HK-2 (cell line): ENCODE data around the gene GGACT.

ENCODE experiments used
- DNase-seq: peaks from one replicate; pipeline ENCODE4 v3.0.0-alpha.2; 2018; ENCODE audit not compliant: unreplicated experiment

The GGACT gene

GRCh38 chr13:100547791-100548201 lies 40.8 kb downstream of the GGACT start:
- no peak for DNase-seq

GRCh38 chr13:100546713-100547405 lies 41.7 kb downstream of the GGACT start:
- no peak for DNase-seq

- no peak for DNase-seq
These were observed 42.9 kb downstream of the GGACT start for GRCh38 chr13:100545684-100546061.

- peak; percentile 26 for DNase-seq
These were observed 43.5 kb downstream of the GGACT start for GRCh38 chr13:100544866-100545683.

- DNase-seq, result no peak
These were observed 44.6 kb downstream of the GGACT start for GRCh38 chr13:100543872-100544602.

- DNase-seq, result no peak
These were observed 45.8 kb downstream of the GGACT start for GRCh38 chr13:100542826-100543156.

GRCh38 chr13:100541897-100542825 lies 46.4 kb downstream of the GGACT start:
- no peak for DNase-seq

- DNase-seq, result no peak
These were observed 48.0 kb downstream of the GGACT start for GRCh38 chr13:100540621-100541020.

- DNase-seq, result no peak
These were observed 50.6 kb downstream of the GGACT start for GRCh38 chr13:100537951-100538462.

- no peak for DNase-seq
These were observed 51.1 kb downstream of the GGACT start for GRCh38 chr13:100537486-100537885.

- DNase-seq, result no peak
These were observed 51.9 kb downstream of the GGACT start for GRCh38 chr13:100536643-100537180.

- no peak for DNase-seq
These were observed 53.0 kb downstream of the GGACT start for GRCh38 chr13:100535426-100536135.

- DNase-seq, result no peak
These were observed 53.7 kb downstream of the GGACT start for GRCh38 chr13:100534911-100535310.

- DNase-seq, result no peak
These were observed 54.3 kb downstream of the GGACT start for GRCh38 chr13:100534147-100534843.

GRCh38 chr13:100533588-100534041 lies 55.0 kb downstream of the GGACT start:
- no peak for DNase-seq

- no peak for DNase-seq
These were observed 55.7 kb downstream of the GGACT start for GRCh38 chr13:100532836-100533435.

GRCh38 chr13:100532090-100532766 lies 56.4 kb downstream of the GGACT start:
- DNase-seq, result no peak

GRCh38 chr13:100530671-100531213 lies 57.8 kb downstream of the GGACT start:
- DNase-seq, result no peak
